HL-60/S4 treated with phorbol 12-myristate 13-acetate at 8.2 ng/mL for 4 days and 3 days (cell line): ENCODE results near the gene PIEZO2.

Source experiments
- in situ Hi-C: fragments of 300-500 bp; cut with MboI; formaldehyde crosslinking; loops from 2 replicates; pipeline ENCODE4 v1.15.0; 2022; ENCODE audit warnings: low sequenced_read_pairs

The PIEZO2 gene

GRCh38 chr18:11113937-11114336 lies 35.4 kb downstream of the PIEZO2 start:
- in situ Hi-C loops, result no loop called here

- in situ Hi-C loops, result no loop called here
Observed at GRCh38 chr18:11113046-11113548, 36.3 kb downstream of the PIEZO2 start.

- in situ Hi-C loops, result no loop called here
Observed at GRCh38 chr18:11112286-11112685, 37.1 kb downstream of the PIEZO2 start.

GRCh38 chr18:11110509-11110908 lies 38.9 kb downstream of the PIEZO2 start:
- in situ Hi-C loops, result no loop called here

DNA sequence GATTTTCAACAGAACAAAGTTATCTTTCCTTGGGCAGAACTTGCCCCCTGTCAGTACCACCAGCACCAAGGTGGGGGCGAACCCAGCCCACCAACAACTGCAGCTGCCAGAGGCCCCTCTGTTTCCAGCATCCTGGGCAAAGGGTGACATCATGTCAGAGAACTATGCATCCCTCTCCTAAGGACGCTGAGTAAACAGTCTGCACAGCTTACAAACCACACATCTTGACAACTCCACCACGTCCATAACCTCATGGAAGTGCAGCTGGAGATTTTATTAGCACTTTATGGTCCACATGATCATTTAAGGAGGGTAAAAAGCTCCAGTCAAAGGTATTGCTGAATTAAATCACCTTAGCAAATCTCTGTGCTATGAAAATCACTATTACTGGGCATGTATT lies 40.4 kb downstream of the PIEZO2 start:
- in situ Hi-C loops, result no loop called here

GRCh38 chr18:11106894-11107293 lies 42.5 kb downstream of the PIEZO2 start:
- in situ Hi-C loops, result no loop called here

- in situ Hi-C loops, result no loop called here
Observed at GRCh38 chr18:11105463-11105862, 43.9 kb downstream of the PIEZO2 start.

DNA sequence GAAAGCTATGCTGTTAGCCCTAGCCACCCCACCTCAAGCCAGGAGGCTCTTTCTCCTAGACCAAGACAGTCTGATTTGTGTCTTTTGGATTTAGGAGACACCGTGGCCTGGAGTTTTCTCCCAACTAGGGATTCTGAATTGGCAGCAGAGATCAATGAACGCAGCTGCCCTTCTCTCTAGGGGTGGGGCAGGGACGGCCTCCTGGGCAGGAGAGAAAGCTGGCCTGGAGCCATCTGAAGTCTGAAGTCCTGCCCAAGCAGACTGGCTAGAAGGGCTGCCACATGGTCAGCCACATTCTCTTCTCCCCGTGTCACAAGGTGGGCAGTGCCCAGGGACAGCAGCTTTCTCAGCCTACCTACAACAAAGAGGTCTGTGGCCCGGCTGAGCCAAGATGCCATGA lies 45.1 kb downstream of the PIEZO2 start:
- in situ Hi-C loops, result no loop called here

GRCh38 chr18:11096839-11097750 lies 52.3 kb downstream of the PIEZO2 start:
- in situ Hi-C loops, result no loop called here

DNA sequence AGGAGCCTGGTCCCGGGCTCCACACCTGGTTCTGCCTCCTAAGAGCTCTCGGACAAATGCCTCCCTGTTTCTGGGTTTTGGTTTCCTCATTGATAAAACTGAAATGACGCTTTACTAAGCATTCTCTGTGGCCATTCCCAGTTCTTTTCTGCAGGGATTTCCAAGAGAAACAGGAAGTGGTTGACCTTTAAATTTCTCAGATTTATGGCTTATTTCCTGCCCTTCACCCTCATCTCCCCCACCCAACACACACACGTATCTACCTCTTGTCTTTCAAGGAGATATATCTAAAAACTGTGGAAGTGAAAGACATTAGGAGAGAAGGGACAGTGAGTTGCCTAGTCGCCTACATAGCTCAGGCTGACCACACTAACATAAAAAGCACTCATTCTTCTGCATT lies 53.0 kb downstream of the PIEZO2 start:
- in situ Hi-C loops, result no loop called here

GRCh38 chr18:11095674-11096293 lies 53.6 kb downstream of the PIEZO2 start:
- in situ Hi-C loops, result no loop called here

GRCh38 chr18:11095211-11095610 lies 54.2 kb downstream of the PIEZO2 start:
- in situ Hi-C loops, result no loop called here

- in situ Hi-C loops, result no loop called here
Observed at GRCh38 chr18:11091746-11092145, 57.6 kb downstream of the PIEZO2 start.

- in situ Hi-C loops, result no loop called here
Observed at GRCh38 chr18:11089931-11090715, 59.2 kb downstream of the PIEZO2 start.

- in situ Hi-C loops, result no loop called here
Observed at GRCh38 chr18:11081009-11081532, 68.3 kb downstream of the PIEZO2 start.

- in situ Hi-C loops, result no loop called here
Observed at GRCh38 chr18:11078491-11078890, 70.9 kb downstream of the PIEZO2 start.

GRCh38 chr18:11077548-11078187 lies 71.7 kb downstream of the PIEZO2 start:
- in situ Hi-C loops, result no loop called here

- in situ Hi-C loops, result no loop called here
Observed at GRCh38 chr18:11074889-11075288, 74.5 kb downstream of the PIEZO2 start.

- in situ Hi-C loops, result no loop called here
Observed at GRCh38 chr18:11073971-11074370, 75.4 kb downstream of the PIEZO2 start.

DNA sequence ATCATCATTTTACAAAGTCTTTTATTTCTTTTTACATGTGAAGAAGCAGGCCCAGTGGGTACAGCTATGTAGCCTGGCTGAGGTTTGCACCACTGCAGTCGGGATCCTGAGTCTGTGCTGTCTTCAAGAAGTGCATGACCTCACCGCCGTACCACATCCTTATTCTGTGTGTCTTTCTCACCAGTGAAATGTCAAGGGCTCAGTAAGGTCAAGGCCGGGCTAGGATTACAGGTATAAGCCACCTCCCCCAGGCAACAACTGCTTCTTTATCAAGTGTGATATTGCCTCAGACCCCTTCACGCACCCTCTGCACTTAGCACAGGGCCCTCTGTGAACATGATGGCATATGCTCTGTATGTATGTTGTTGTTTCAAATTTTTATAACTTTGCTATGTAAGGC lies 76.7 kb downstream of the PIEZO2 start:
- in situ Hi-C loops, result no loop called here

- in situ Hi-C loops, result no loop called here
Observed at GRCh38 chr18:11071300-11071699, 78.1 kb downstream of the PIEZO2 start.
